GM20000 (cell line): ENCODE measurements around the gene CPEB1.

Experiments used
- DNase-seq: peaks from one replicate; pipeline ENCODE4 v3.0.0; 2012; ENCODE audit warnings: low spot score
- TF ChIP-seq, protein P1 (sequence below): IDR thresholded peaks from 2 replicates; pipeline ENCODE4 v1.5.1; 2012; ENCODE audit warnings: mild to moderate bottlenecking, control low read depth; ENCODE audit errors: extremely low read depth, missing control alignments

CPEB1 gene

DNA sequence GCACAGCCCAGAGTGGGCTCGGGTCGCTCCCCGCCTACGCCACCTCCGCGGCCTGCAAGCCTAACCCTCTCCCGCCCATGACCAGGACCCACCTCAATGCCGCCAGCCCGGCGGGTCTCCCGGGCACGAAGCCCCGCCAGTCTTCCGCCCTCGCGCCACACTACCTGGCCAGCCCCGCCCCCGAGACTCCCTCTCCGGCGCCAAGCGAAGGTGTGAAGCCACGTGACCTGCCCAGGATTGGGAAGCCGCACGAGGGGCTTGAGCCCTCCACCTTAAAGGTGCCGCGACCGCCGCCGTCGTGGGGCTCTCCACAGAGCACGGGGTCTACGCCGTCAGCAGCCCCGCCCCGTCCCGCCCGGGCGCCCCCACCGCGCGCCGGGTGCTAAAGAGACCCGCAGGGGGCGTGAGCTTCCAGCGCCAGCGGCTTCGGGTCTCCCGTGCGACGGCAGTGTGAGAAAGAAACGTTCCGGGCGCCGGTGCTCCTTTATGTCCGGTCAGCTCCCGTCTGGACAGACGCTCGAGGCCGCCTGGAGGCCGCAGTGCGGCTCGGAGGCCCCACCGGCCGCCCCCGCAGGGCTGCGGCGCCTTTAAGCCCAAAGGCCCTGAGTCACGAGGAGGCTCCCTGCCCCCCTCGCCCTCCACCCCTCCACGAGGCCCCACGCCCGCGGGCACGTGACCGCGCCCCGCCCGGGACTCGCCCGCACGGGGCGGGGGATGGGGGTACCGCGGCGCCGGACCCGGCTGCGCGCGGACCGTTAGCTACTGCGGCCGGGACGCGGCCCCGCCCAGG lies at the start of gene CPEB1:
TSS of gene CPEB1 (minus strand) at position 319 of the 790 bp plus-strand sequence. CDS start 18,904 bp downstream, outside the sequence.
- TF ChIP-seq, protein P1, sequence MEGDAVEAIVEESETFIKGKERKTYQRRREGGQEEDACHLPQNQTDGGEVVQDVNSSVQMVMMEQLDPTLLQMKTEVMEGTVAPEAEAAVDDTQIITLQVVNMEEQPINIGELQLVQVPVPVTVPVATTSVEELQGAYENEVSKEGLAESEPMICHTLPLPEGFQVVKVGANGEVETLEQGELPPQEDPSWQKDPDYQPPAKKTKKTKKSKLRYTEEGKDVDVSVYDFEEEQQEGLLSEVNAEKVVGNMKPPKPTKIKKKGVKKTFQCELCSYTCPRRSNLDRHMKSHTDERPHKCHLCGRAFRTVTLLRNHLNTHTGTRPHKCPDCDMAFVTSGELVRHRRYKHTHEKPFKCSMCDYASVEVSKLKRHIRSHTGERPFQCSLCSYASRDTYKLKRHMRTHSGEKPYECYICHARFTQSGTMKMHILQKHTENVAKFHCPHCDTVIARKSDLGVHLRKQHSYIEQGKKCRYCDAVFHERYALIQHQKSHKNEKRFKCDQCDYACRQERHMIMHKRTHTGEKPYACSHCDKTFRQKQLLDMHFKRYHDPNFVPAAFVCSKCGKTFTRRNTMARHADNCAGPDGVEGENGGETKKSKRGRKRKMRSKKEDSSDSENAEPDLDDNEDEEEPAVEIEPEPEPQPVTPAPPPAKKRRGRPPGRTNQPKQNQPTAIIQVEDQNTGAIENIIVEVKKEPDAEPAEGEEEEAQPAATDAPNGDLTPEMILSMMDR = no peak
- DNase-seq = peak; percentile 69

DNA sequence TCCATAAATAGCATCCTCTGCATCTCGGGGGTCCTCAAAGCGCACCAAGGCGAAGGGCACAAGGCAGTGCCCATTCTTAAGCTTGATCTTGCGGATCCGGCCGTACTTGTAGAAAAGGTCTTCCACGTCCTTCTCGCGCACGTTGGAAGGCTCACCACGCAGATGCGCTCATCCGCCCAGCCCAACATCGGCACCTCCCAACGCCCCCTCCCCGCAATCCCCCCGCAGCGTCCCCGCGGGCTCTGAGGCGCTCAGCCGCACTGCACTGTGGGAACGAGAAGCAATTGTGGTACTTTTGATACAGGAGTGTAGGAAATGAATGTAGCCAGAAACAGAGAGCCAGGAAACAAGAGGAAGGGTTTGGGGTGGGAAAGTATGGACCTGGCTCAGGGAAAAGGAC lies 45.0 kb upstream of the CPEB1 start:
- TF ChIP-seq, protein P1 = no peak

DNA sequence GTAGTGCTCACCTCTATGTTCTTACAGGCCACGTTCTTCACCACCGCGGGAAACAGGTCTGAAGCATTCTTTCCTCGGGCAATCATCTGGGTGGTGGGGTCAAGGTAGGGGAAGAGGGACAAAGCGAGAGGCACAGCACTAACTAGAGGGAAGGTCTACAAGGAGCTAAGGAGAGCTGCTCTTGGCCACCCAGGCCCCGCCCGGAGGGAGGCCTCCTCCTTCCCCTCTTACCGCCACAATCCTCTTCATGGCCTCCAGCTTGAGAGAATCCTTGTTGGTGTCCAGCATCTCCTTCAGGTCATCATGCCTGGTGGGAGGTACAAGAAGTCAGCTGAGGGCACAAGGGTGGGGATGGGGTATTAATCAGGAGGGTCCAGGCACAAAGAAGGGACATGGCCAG lies 42.0 kb upstream of the CPEB1 start:
- DNase-seq = no peak

More for the DNA sequence above, 45.0 kb upstream of the CPEB1 start:
- DNase-seq = no peak

DNA sequence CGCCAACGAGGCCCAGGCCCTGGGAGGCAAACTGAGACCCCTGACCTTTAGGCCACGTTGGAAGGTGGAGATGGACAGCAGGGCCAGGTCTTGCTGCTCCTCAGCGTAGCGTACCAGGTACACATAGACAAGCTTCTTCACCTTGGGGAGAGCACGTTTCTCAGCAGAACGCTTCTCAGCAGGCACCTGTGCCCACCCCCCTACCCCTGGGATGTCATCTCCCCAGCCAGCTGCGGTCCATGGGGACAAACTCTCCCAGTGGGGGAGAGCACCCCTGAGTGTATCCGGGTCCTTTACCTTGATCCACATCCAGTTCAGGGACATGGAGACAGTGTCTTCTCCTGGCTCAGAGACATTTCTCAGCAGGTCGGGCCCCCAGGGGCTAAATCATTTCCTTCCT lies 41.5 kb upstream of the CPEB1 start:
- DNase-seq = no peak
- TF ChIP-seq, protein P1 = no peak

More for the DNA sequence above, 42.0 kb upstream of the CPEB1 start:
- TF ChIP-seq, protein P1 = no peak

DNA sequence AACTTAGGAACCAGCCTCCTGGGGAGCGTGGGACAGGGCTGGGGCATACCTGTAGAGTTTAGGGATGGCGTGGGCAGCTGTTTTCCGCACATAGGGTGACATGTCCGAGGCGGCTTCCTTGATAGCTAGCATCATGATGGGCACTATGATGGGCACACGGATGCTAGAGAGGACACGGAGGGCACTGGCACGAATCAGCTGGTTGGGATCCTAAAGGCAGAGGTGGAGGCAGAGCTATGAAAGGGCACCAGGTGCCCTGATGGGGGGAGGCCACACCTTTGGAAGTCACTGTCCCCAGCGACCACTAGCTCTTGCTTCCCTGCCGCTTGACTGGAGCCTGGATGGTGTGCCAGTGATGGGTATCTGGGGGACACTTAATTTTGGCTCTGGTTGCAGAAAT lies 34.2 kb upstream of the CPEB1 start:
- no peak for DNase-seq
- TF ChIP-seq, protein P1 = no peak

DNA sequence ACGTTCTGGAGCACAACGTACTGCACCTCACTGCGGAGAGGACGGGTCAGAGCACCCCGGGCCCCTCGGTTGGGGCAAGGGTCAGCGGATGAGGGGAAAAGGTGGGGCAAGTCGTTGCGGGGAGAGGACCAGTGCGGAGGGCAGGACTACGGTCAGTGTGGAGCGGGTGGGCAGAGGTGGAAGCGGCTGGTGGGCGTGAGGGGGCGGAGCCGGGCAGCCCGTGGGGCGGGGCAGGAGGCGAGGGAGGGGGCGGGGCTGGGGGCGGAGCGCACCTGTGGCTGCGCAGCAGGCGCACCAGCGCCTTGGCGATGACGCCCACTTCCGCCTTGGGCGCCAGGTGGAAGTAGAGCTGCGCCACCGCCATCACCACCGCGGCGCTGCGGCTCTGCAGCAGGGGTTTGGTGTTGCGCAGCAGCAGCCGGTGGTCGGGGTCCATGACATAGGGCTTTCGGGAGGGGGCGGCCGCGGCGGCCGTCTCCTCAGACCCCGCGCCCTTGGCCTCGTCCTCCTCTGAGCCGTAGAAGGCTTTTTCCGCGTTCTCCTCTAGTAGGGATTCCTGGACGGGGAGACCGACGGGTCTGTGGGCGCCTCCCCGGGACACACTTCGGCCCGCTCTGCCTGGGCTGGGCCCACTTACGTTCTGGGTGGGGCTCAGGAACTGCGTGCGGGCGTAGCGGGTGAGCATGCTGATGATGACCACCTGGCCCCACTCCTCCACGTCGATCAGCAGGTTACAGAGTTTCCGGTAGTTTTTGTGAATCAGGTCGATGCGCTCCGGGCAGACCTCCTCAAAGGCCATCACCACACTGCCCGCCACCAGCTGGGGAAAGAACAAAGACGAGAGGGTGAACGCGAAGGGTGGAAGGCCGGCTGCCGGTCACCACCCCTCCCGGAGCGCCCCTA lies 33.3 kb upstream of the CPEB1 start:
- TF ChIP-seq, protein P1 = peak; percentile 15
- peak; percentile 87 for DNase-seq
